Thyroid gland (tissue), 4 donors: Measurements from ENCODE around the gene ENPP4.

ENCODE experiments used
- CTCF ChIP-seq, 6 experiments: fragments of 200-600 bp in 3 of 6; fragments of 450-650 bp in 3 of 6; sonication (generic) in 3 of 6; IDR thresholded peaks; one replicate each; pipeline ENCODE4 v1.5.1; 2016 to 2019; ENCODE audit warnings: antibody characterized with exemption in 6 of 6, mild to moderate bottlenecking in 2 of 6, inconsistent platforms in 1 of 6, moderate library complexity in 1 of 6
- POLR2A ChIP-seq, 2 donors: fragments of 450-650 bp; IDR thresholded peaks; one replicate each; pipeline ENCODE4 v1.6.1; 2017; ENCODE audit warnings: antibody characterized with exemption in 2 of 2, mild to moderate bottlenecking in 2 of 2, moderate library complexity in 1 of 2

- TF ChIP-seq POLR2A (IDR thresholded peaks at IDR 0.05) (no peak), CTCF (IDR thresholded peaks at IDR 0.05) (no peak)
Observed at GRCh38 chr6:46160102-46160501, 30.3 kb downstream of the ENPP4 start.
